ENCODE data around the gene SLC5A9.
"Not testable (repeated sequence)": the region's sequence is repeated elsewhere in the genome, so short reads cannot be mapped to it uniquely, and the experiment has no call there.

The SLC5A9 gene

GRCh38 chr1:48214366-48214765, 8.2 kb upstream of the SLC5A9 start:
- not testable (repeated sequence) for DNase-seq (ENCODE audit: low spot score)

GRCh38 chr1:48214820-48215219, 7.7 kb upstream of the SLC5A9 start:
- DNase-seq (ENCODE audit: low spot score), result no peak

- DNase-seq (ENCODE audit: low spot score), result no peak
Measured at GRCh38 chr1:48215222-48215621, 7.3 kb upstream of the SLC5A9 start.

GRCh38 chr1:48215889-48216288, 6.6 kb upstream of the SLC5A9 start:
- no peak for DNase-seq (ENCODE audit: low spot score)

- DNase-seq (ENCODE audit: low spot score), result no peak
Measured at GRCh38 chr1:48216313-48216712, 6.2 kb upstream of the SLC5A9 start.

- no peak for DNase-seq (ENCODE audit: low spot score)
Measured at GRCh38 chr1:48216941-48217340, 5.6 kb upstream of the SLC5A9 start.

- DNase-seq (ENCODE audit: low spot score), result no peak
Measured at GRCh38 chr1:48217856-48218255, 4.7 kb upstream of the SLC5A9 start.

- no peak for DNase-seq (ENCODE audit: low spot score)
Measured at GRCh38 chr1:48219803-48220202, 2.7 kb upstream of the SLC5A9 start.

- DNase-seq (ENCODE audit: low spot score), result no peak
Measured at GRCh38 chr1:48221122-48221521, 1.4 kb upstream of the SLC5A9 start.

- DNase-seq (ENCODE audit: low spot score), result no peak
Measured at GRCh38 chr1:48221657-48222056, 859 bp upstream of the SLC5A9 start.

- DNase-seq (ENCODE audit: low spot score), result no peak
Measured at GRCh38 chr1:48223366-48224240, 1.1 kb downstream of the SLC5A9 start.

- no peak for DNase-seq (ENCODE audit: low spot score)
Measured at GRCh38 chr1:48224791-48225190, 2.3 kb downstream of the SLC5A9 start.

GRCh38 chr1:48225579-48225978, 3.1 kb downstream of the SLC5A9 start:
- no peak for DNase-seq (ENCODE audit: low spot score)

- peak; percentile 33 for DNase-seq (ENCODE audit: low spot score)
Measured at GRCh38 chr1:48227165-48228013, 4.9 kb downstream of the SLC5A9 start.

GRCh38 chr1:48228156-48228555, 5.6 kb downstream of the SLC5A9 start:
- DNase-seq (ENCODE audit: low spot score), result no peak

GRCh38 chr1:48229317-48229716, 6.8 kb downstream of the SLC5A9 start:
- DNase-seq (ENCODE audit: low spot score), result no peak

- no peak for DNase-seq (ENCODE audit: low spot score)
Measured at GRCh38 chr1:48230236-48230635, 7.7 kb downstream of the SLC5A9 start.

GRCh38 chr1:48232722-48233121, 10.2 kb downstream of the SLC5A9 start:
- no peak for DNase-seq (ENCODE audit: low spot score)

GRCh38 chr1:48233666-48234485, 11.4 kb downstream of the SLC5A9 start:
- DNase-seq (ENCODE audit: low spot score), result no peak

- DNase-seq (ENCODE audit: low spot score), result no peak
Measured at GRCh38 chr1:48235652-48236051, 13.1 kb downstream of the SLC5A9 start.

GRCh38 chr1:48236716-48237470, 14.4 kb downstream of the SLC5A9 start:
- DNase-seq (ENCODE audit: low spot score), result peak; percentile 24
